HG02763 (cell line): ENCODE data around the gene KAZALD1.

ENCODE experiments used
- ATAC-seq: cut with Tn5 transposase; IDR thresholded peaks from one replicate; pipeline ENCODE4 v1.9.1; 2021; ENCODE audit warnings: mild to moderate bottlenecking, moderate library complexity; ENCODE audit not compliant: unreplicated experiment

KAZALD1 gene

GRCh38 chr10:101047961-101048892, 13.6 kb upstream of the KAZALD1 start:
- ATAC-seq, result no peak

DNA sequence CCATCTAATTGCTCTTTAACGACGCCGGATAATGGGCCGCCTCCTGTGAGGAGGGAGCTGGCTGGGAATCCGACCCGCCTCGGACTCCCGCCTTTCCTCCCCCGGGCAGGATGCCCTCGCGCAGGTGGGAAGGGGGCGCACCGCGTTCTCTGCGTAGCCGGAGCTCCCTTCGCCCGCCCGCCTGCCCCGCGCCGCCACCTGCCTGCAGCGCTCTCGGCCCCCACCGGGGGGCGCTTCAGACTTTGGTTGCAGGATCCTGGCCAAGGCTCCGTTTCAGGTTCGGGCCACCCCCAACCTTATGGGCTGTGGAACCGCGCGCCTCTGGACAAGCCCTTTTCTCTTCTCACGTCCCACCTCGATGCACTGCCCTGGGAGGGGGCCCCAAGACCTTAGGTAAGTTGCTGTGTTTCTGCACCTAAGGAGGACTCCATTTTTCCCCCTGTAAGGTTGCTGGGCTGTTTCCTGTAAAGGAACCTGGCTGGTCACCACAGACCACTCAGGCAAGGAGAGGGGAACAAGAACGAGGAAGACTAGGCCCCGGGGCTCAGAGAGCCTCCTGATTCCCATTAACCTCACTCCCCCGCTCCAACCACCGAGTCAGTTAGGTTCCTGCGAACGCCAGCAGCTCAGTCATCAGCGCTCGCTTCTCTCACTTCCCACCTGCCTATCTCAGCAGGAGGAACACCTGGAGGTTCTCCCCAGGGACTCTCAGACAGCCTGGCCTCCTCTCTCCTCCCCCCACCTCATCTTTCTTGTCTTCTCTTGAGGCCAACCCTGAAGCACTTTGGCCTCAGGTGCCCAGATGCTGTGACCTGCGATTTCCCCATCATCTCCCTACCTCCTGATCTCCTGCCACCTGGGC, 11.3 kb upstream of the KAZALD1 start:
- ATAC-seq, result peak; percentile 66

GRCh38 chr10:101052285-101052684, 9.5 kb upstream of the KAZALD1 start:
- no peak for ATAC-seq

- no peak for ATAC-seq
Observed at GRCh38 chr10:101053516-101053915, 8.3 kb upstream of the KAZALD1 start.

- no peak for ATAC-seq
Observed at GRCh38 chr10:101054351-101054750, 7.4 kb upstream of the KAZALD1 start.

- no peak for ATAC-seq
Observed at GRCh38 chr10:101054876-101055275, 6.9 kb upstream of the KAZALD1 start.

GRCh38 chr10:101055411-101055810, 6.4 kb upstream of the KAZALD1 start:
- ATAC-seq, result no peak

- no peak for ATAC-seq
Observed at GRCh38 chr10:101056365-101057151, 5.2 kb upstream of the KAZALD1 start.

GRCh38 chr10:101060036-101060950, 1.5 kb upstream of the KAZALD1 start:
- peak; percentile 41 for ATAC-seq

GRCh38 chr10:101060951-101061623, 702 bp upstream of the KAZALD1 start:
- ATAC-seq, result peak; percentile 60

DNA sequence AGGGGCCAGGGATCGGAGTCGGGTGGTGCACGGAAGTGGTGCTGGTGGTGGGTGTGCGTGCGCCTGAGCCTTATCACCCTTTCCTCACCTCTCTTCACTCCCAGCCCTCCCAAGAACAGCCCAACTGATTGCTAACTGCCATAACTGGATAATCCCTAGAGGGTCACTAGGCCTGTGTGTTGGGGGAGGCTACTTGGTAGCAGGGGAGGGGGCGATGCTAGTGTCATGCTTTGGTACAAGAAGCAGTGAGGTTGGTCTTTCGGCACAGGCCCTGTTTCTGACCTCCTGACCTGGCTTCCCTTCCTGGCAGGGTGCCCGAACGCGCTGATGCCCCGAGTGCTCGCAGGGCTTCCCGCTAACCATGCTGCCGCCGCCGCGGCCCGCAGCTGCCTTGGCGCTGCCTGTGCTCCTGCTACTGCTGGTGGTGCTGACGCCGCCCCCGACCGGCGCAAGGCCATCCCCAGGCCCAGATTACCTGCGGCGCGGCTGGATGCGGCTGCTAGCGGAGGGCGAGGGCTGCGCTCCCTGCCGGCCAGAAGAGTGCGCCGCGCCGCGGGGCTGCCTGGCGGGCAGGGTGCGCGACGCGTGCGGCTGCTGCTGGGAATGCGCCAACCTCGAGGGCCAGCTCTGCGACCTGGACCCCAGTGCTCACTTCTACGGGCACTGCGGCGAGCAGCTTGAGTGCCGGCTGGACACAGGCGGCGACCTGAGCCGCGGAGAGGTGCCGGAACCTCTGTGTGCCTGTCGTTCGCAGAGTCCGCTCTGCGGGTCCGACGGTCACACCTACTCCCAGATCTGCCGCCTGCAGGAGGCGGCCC, 652 bp downstream of the KAZALD1 start:
- ATAC-seq, result no peak

DNA sequence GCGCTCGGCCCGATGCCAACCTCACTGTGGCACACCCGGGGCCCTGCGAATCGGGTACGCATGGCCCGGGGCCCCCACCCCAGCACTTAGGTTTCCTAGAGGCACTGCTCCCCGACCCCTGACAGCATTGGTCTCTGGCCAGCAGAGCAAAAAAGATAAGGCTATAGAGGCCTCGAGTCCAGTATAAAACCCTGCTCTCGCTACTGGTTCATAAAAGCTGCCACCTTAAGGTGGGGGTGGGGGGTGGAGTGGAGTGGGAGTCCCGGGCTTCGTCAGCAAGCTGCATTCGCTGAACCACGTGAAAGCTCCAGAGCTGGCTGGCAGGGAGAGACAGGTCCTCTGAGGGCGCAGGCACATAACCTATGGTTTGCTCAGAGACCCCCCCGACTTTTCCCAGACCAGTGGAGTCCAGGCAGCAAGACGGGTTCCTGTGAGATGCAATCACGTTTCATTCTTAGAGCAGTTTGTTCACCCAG, 1.3 kb downstream of the KAZALD1 start:
- ATAC-seq, result no peak

DNA sequence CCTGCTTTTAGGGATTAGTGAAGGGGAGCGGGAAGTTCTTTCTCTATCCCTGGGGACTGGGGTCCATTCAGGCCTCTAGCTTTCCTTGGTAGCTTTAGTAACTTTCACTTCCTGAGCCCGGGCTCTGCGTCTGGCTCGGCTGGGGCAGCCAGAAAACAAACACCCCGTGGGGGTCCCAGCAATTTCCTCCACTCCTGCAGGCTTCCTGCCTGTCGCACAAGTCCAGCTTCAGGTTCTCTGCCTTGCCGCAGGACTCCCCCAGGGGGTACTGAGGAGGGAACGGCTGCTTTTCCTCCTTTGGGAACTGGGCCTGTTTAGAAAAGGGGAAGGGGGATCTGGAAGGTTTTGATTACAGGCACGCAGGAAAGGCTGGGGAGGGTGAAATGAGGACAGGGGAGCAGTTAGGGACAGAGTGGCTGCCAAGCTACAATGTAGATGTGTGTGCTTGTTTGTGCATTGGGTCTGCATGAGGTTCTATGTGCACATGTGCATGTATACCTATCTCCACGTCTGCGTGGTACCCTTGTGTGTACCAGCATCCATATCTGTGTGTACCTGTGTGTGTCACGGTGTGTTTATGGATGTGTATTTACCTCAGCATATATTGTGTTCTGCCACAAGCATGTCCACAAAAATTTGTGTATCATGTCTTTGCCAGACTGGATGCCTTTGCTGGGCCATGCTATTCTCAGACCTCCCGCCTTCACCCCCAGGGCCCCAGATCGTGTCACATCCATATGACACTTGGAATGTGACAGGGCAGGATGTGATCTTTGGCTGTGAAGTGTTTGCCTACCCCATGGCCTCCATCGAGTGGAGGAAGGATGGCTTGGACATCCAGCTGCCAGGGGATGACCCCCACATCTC, 2.0 kb downstream of the KAZALD1 start:
- no peak for ATAC-seq

DNA sequence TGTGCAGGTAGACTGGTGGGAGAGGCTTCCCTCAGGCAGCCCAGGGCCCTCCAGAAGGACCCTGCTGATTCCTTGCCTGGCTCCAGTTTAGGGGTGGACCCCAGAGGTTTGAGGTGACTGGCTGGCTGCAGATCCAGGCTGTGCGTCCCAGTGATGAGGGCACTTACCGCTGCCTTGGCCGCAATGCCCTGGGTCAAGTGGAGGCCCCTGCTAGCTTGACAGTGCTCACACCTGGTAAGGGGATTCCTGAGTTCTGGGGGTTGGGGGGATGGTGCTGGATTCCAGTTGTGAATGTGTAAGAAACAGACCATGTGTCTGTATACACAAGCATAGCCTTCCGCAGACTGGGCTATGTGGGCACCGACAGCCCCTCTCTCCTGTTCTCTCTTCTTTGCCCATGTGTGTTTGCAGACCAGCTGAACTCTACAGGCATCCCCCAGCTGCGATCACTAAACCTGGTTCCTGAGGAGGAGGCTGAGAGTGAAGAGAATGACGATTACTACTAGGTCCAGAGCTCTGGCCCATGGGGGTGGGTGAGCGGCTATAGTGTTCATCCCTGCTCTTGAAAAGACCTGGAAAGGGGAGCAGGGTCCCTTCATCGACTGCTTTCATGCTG, 2.7 kb downstream of the KAZALD1 start:
- no peak for ATAC-seq

DNA sequence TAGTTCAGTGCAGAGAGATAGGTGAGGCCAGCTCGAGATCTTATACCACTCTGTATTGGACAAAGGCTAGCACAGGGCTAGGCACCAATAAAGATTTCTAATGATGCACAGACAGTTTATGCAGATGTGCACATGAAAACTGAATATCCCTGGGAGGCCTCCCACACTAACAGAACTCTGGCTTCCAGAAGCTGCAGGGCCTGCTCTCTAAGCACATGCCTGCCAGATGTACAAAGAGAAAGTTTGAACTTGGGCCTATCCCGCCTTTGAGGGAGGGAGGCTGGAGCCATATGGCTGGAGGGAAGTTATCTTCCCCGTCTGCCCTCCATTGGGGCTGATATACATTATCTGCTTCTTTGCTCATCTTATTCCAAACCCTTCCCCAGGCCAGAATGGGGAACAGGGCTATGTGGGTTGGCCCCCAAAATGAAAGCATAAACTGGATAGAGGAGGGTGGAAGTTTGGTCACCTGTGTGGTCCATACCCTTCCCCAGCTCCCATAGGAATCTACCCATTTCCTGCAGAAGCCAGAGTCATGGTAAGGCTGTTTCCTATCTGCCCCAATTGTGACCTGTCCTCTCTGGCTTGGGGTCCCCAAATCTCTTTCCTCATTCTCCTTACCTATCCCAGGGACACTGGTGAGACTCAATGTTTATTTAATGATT, 3.8 kb downstream of the KAZALD1 start:
- no peak for ATAC-seq

DNA sequence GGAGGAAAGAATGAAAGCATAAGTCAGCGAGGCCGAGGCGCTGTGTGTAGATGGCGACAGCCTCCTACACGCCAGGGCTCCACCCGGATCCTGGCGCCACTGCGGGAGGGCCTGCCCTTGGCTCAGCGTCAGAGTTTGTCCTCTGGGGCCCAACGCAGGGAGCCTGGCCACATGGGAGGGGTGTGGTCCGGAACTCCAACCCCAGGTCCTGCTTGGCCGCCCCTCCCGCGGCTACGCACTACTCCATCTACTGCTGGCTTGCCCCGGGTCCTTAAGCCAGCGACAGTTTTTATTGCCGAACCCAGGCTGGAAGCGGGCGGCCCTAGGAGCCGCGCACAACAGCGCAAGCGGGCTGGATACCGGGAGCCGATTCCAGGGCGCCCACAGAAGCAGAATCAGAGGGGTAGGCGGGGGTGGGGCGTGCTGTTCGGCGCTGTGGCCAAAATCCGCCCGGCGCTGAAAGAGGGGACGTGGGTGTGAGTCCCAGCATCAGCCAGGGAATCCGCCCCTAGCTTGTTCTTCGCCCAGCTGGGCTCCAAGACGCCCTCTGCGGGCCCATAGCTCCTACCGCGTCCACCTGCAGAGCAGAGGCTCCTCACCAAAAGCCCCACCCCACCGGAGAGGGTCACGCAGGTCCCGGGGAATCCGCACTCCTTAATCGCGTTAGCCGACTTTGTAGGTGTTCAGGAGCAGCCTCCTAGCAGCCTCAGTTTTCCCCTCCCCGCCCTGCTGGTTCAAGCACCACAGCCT, 4.5 kb downstream of the KAZALD1 start:
- ATAC-seq, result no peak
